GM20431 (cell line): ENCODE data around the gene TOPBP1.
"Not testable (repeated sequence)": the region's sequence is repeated elsewhere in the genome, so short reads cannot be mapped to it uniquely, and the experiment has no call there.

Experiments
- in situ Hi-C: fragments of 300-500 bp; cut with MseI, MboI; formaldehyde crosslinking; loops from one replicate; pipeline ENCODE4 v1.15.0; 2020; ENCODE audit warnings: low sequenced_read_pairs; ENCODE audit not compliant: unreplicated experiment

TOPBP1 gene

DNA sequence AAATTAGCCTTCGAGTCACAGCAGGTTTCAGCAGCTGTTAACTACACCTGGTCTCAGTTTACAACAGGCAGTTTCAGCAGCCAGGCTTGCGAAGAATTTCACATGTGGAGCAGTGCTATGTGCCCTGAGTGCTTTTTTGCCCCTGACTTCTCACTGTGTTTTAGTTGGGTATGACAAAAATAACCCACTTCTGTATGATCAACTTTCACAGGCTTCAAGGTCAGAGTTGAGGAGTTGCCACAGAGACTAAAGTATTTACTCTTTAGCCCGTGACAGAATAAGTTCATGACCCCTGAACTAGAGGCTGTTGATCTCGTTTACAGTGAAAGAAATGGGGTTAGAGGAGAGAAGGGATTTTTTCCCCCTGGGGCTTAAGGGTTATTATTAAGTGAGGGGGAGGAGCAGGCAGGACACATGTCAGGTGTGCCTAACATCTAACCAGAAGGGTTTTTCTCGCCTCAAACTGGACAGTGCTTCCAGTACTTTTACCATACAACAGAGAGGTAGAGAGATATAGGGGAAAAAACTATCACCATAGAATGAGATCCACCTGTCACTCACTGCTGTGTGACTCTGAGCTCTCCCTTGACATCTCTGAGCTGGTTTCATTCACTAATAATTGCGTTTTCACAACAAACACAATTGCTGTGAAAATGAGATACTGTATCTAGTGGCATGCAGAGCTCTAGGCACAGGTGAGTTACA lies 14.0 kb upstream of the TOPBP1 start:
- in situ Hi-C loops, result no loop called here

DNA sequence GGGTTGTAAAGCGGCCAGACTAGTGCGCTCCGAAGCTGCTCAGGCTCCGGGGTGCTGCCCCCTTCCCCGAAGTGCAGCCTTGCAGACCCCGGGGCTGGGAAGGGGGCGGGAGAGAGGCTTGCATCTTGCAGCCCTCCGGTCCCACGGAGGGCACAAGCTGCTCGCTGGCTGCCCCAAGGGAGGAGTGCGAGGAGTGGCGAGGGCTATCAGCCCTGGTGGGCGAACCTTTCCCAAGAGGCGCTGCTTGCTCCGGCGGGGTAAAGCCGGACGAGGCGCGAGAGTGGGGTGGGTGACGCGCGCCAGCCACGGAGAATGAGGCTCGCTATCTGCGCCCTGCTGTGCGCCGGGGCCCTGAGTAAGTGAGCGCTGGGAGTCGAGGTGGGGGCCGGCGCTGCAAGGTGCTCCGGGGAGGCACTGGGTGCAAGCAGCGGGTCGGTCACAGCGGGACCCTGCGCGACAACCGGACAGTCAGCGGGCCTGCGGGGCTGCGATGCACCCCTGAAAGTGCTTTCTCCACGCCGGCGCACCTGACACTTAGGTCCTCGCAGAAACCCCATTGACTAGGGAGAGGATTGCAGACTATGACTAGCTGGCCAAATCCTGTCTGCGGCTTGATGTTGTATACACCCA lies 12.7 kb upstream of the TOPBP1 start:
- in situ Hi-C loops, result no loop called here

DNA sequence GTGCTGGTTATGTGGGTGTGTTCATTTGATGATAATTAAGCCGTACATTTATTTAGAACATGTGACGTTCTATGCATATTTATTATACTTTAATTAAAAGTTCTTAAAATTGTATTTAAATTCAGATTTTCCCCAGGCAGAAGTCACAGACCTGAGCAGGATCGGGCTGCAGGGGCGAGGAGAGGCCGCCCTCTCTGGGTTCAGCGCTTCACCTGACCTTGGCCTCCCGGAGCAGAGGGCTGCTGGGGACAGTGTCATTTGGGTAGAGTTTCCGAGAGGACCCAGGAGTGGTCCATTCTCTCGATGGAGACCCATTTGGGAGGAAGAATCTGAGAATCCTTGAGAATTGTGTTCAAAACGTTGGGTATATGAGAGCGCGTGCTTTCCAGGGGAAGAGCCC lies 12.0 kb upstream of the TOPBP1 start:
- in situ Hi-C loops, result no loop called here

DNA sequence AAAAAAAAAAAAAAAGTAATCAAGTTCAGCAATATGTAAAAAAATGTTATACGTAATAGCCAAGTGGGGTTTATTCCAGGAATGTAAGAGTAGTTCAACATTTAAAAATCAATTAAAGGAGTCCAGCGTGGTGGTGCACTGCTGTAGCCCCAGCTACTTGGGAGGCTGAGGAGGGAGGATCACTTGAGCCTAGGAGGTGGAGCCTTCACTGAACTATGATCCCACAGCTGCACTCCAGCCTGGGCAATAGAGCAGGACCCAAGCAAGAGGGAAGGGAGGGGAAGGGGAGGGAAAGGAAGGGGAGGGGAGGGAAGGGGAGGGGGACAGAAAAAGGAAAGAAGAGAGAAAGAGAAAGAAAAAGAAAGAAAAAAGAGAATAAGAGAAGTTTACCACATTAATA lies 10.7 kb upstream of the TOPBP1 start:
- in situ Hi-C loops, result no loop called here

DNA sequence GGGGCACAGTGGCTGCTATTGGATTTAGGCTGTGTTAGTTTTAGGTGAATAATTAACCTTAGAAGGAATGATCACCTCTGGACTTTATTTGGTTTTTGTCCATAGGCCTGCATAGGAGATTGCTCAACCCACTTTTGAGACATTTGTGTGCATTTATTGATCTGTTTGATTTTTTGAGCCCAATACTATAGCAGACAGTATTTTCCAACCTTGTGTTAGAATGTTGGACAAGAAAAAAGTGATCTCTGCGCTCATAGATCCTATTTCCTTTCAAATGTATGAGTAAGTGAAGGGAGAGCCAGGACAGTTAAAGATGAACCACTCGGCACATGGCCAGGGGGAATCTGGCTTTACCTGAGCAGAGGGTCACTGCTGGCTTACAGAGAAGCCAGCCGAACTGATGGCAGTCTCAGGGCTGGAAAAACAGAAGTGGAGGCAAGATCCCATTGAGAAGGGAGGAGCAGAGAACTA lies 8.8 kb upstream of the TOPBP1 start:
- in situ Hi-C loops, result no loop called here

DNA sequence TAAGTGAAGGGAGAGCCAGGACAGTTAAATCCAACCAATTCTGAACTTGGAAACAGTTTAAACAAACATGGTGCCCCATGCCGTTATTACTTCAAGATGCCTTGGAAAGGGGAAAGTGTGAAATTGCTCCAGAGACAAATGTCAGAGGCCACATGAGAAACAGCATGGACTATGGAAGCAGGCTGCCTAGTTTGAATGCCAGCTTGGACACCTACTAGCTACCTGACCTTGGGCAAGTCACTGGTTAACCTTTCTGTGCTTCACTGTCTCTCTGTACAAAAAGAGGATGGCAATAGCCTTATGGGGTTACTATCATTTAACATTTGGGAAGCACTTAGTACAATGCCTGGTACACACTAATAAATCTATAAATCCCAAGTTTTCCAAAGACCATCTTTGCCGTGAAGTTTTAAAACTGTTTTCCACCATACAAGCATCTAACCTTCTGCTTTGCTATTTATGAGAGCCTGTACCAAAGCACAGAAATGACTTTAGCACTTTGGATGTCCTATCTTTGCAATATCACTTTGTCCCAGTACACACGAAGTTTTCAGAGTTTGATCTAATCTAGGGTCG lies 8.3 kb upstream of the TOPBP1 start:
- in situ Hi-C loops, result no loop called here

DNA sequence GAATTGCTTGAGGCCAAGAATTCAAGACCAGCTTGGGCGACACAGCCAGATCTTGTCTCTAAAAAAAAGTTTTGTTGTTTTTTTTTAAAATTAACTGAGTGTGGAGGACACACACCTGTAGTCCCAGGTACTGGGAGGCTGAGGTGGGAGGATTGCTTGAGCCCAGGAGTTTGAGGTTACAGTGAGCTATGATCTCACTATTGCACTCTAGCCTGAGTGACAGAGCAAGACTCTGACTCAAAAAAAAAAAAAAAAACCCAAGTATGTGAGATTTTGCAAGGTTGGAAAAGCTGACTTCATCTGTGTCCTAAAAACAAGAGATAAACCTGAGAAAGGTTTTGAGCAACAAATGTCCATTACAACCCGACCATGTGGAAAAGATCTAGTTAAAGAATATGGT lies 5.4 kb upstream of the TOPBP1 start:
- in situ Hi-C loops, result no loop called here

DNA sequence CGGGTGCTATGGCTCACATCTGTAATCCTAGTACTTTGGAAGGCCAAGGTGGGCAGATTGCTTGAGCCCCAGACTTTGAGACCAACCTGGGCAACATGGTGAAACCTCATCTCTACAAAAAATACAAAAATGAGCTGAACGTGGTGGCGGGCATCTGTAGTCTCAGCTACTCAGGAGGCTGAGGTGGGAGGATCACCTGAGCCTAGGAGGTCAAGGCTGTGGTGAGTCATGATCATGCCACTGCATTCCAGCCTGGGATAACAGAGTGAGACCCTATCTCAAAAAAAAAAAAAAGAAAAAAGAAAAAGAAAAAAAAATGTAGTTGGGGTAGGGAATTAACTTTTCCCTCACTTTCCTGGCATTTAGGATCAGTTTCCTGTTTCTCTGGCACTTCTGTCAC lies 3.4 kb upstream of the TOPBP1 start:
- in situ Hi-C loops, result not testable (repeated sequence)

DNA sequence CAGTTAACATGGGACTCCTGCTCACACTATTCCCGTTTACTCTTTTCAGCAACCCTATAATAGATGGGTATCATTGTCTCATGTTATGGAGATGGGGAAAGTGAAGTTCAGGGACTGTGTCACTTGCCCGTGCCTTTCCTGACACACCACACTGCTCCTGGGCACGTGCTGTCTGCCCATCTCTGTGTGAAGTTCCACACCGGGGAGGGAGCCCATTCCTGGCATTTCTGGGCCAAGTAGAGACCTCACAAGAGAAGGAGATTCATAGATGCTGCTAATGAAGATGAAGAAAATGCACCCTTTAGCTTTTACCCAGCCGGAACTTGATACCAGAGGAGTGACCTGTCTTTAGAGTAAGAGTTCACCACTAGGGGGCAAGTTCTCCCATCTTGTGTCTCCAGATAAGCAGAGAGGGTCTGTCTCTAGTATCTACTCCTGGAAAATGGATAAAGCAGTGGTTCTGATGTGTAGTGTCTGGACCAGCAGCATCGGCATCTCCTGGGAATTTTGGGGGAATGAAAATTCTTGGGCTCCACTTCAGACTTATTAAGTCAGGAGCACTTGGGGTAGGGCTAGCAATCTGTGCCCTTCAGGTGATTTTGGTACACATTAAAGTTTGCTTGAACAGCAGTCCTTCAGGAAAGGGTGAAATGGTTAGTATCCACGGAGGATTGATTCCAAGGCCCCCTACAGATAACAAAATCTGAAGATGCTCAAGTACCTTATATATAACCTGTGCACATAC lies 2.0 kb upstream of the TOPBP1 start:
- in situ Hi-C loops, result no loop called here

DNA sequence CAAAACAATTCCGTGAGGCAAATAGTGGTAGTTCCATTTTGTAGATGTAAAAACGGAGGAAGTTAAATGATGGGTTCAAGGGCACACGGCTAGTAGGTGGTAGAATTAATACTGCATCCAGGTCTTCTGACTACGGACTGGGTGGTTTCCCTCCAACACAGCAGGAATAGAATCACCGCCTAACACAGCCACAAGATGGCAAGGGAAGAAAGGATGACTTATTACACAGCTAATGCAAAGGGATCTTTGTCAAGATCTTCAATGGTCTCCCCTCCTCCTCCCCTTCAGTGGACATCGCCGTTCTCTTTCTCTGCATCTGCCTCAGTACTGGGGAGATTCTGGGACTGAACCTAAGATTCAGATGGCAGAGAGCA lies 524 bp upstream of the TOPBP1 start:
- in situ Hi-C loops, result no loop called here

DNA sequence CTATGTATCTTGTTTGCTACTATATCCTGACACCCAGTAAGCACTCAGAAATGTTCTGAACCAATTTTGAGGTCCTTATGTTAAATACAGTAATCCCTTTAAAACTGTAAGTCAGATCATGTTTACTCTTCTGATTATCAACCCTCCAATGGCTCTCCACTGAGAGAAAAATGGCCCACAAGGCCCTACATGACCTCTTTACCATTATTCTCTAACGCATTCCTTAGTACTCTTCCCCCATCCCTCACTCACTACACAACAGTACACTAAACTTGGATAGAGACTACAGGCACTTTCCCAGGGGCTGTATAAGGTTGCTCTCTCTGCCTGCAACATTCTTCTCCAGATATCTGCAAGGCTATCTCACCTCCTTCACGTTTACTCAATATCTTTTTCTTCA lies 1.9 kb downstream of the TOPBP1 start:
- in situ Hi-C loops, result no loop called here

DNA sequence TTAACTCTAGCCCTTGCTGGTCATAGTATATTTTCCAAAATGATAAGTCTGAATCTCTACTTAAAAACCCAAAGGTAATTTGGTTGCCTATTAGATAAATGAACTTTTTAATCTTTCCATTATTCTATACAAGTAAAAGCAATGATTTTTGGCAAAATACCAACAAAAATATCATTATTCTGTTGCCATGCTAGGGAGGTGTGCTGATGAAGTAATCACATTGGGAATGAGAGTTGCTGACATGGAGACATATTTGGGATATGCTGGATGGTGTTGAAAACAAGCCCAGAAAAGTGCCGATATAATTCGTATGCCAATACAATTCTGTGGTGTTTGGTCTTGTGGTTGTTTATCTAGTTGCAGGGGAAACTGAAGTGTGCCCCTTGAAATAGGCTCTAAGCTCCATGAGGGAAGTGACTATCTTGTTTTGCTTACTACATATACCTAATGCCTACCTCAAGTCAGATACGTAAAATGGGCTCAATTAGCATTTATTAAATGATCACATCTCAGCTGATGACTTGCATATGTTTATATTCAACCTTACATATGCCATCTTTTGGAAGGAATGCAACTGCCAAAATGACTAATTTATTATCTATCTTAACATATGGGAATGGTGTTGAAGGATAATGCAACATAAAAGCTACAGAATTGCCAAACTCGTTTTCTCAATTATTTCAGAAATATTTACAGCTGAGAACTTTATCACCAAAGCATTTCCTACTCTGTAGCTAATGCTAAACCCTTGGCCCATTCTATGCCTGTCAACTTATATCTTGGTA lies 5.8 kb downstream of the TOPBP1 start:
- in situ Hi-C loops, result no loop called here

DNA sequence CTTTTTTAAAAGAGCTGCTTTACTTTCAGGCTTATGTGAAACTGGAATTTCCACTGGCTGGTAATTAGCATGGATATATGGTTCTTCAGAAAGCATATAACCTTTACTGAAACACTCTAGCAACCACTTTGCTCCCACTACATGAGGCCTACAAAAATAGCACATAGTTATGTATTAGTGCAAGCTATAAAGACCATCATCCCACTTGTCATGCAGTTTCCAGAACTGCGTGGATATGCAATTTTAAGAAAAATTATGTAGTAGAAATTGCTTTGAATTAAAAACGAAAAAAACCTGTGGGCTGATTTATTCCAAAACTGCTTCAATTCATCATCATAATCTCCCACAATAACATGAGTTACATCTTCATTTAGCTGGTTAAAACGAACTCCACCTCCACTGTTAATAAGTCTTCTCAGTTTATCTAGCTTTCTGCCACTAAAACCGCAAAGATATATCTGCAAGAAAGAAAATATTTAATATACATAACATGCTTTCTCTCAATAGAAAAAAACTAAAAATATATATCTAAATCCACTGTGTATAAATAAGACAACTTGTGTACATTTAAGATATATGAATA lies 12.2 kb downstream of the TOPBP1 start:
- in situ Hi-C loops, result no loop called here

DNA sequence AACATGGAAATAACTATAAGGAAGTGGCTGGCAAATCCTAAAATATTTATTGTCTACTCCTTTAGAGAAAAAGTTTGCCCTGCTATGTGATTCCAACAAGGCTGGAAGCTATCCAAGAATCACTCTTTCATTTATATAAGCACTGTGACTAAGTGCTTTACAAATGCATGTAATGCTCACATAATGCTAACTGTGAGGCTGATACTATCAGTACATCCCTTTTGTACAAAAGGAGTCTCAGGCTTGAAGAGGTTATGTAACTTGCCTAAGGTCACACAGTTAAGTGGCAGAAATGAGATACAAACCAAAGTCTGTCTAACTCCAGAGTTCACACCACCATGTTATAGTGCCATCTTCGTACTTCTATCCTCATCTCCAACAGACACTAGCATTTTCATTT lies 17.0 kb downstream of the TOPBP1 start:
- in situ Hi-C loops, result no loop called here

DNA sequence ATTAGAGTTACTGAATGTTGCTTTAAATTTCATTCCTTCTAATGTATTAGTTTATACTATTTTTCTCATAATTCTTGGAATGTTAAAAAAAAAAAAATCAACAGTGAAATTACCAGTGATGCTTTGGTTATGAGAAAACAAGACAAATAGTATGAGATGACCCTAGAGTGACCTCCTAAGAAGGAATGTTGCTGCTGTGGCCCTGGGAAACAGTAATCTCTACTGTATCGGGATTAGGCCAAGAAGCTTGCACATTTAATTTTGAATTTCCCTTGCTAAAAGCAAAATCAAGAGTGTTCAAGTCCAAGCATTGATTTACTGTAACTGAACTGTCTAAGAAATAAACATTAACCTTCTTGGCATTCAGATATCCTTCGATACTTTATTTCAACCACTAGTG lies 18.1 kb downstream of the TOPBP1 start:
- in situ Hi-C loops, result no loop called here

DNA sequence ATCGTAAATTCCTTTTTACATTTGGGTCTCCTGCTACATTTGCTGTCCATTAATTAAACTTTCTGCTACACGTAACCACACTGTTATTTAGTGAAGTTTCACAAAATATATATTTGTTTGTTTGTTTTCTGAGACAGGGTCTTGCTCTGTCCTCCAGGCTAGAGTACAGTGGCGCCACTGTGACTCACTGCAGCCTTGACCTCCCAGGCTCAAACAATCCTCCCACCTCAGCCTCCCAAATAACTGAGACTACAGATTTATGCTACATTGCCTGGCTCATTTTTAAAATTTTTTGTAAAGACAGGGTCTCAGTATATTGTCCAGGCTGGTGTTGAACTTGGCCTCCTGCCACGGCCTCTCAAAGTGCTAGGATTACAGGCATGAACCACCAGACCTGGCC lies 20.5 kb downstream of the TOPBP1 start:
- in situ Hi-C loops, result no loop called here

DNA sequence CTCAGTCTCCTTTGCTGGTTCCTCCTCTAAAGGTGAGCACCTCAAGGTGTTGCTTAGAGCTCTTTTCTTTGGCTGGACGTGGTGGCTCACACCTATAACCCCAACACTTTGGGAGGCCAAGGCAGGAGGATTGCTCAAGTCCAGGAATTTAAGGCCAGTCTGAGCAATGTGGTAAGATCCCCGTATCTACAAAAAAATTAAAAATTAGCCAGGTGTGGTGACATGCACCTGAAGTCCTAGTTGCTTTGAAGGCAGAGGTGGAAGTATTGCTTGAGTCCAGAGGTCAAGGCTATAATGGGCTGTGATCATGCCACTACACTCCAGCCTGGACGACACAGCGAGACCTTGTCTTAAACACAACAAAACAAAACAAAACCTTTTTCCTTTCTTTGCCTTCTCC lies 28.3 kb downstream of the TOPBP1 start:
- in situ Hi-C loops, result no loop called here

DNA sequence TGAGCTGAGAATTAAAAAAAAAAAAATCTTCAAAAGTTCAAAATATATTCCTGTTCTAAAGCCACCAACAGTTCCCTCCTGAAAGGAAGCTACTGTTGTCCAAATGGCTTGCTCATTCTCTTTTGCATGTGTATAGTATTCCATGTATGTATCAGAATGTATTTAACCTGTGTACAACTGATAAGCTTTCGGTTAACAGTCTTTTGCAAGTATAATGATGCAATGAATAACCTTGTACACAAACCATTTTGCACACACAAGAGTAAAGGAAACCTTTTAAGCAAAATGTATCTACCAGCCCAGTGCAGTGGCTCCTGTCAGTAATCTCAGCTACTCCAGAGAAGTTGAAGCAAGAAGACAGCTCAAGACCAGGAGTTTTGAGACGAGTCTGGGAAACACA lies 32.6 kb downstream of the TOPBP1 start:
- in situ Hi-C loops, result no loop called here

DNA sequence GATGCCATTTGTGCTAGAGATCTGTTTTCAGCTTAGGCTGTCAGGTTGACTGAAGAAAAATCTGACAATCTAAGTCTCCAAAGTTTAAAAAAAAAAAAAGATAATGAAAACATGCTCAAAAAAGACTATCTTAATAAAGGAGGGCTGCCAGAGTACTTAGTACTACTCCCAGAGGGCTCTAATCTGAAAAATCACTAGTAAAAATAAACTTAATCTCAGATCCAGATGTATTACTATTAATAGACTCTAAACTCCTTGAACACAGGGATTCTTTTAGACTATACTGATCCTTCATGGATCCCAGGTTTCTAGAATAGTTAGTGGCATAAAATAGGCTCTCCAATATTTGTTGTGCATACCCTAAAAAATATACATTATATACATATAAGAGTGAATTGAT lies 34.0 kb downstream of the TOPBP1 start:
- in situ Hi-C loops, result no loop called here
